OCI-LY3 (cell line): ENCODE results near the gene SCUBE1.

ENCODE experiments used
- H2AFZ ChIP-seq: fragments of 200-600, 300-600 bp; shearing (Covaris generic); 2 replicates; pipeline ENCODE4 v1.6.0; 2014; ENCODE audit warnings: antibody characterized with exemption, low read depth, low read length
- H3K27ac ChIP-seq: fragments of 200-600, 300-600 bp; sonication (generic); 2 replicates; pipeline ENCODE4 v1.5.1; 2014; ENCODE audit warnings: mild to moderate bottlenecking, low read length, moderate library complexity, mixed read lengths
- H3K27me3 ChIP-seq: fragments of 200-600, 300-600 bp; sonication (generic); 2 replicates; pipeline ENCODE4 v1.6.1; 2014; ENCODE audit warnings: low read depth, low read length, mixed read lengths
- H3K36me3 ChIP-seq: fragments of 200-600, 300-600 bp; sonication (generic); replicated peaks from 2 replicates; pipeline ENCODE3; 2014; ENCODE audit warnings: low read depth, low read length, mixed read lengths
- H3K4me1 ChIP-seq: fragments of 300-600, 200-600 bp; sonication (generic); 2 replicates; pipeline ENCODE4 v1.6.1; 2014; ENCODE audit warnings: low read length, mixed read lengths
- H3K4me2 ChIP-seq: fragments of 200-600, 300-600 bp; sonication (generic); 2 replicates; pipeline ENCODE4 v1.6.1; 2014; ENCODE audit warnings: low read length, mixed read lengths
- H3K4me3 ChIP-seq: fragments of 300-600, 200-600 bp; sonication (generic); 2 replicates; pipeline ENCODE4 v1.5.1; 2014; ENCODE audit warnings: antibody characterized with exemption, mild to moderate bottlenecking, low read length, moderate library complexity
- H3K79me2 ChIP-seq: fragments of 300-600, 200-600 bp; shearing (Covaris generic); 2 replicates; pipeline ENCODE4 v1.6.1; 2014; ENCODE audit warnings: mild to moderate bottlenecking, low read length, mixed read lengths
- H3K9ac ChIP-seq: fragments of 300-600, 200-600 bp; shearing (Covaris generic); 2 replicates; pipeline ENCODE4 v1.6.0; 2014; ENCODE audit warnings: mild to moderate bottlenecking, low read length, moderate library complexity
- H3K9me3 ChIP-seq: fragments of 200-600, 300-600 bp; shearing (Covaris generic); 2 replicates; pipeline ENCODE4 v1.6.1; 2014; ENCODE audit warnings: low read length, mixed read lengths; ENCODE audit not compliant: insufficient read depth
- H4K20me1 ChIP-seq: fragments of 200-600, 300-600 bp; sonication (generic); 2 replicates; pipeline ENCODE4 v1.6.1; 2016; ENCODE audit warnings: low read length, mixed read lengths; ENCODE audit not compliant: insufficient read depth
- CTCF ChIP-seq: fragments of 200-600, 300-600 bp; sonication (generic); IDR thresholded peaks from 2 replicates; pipeline ENCODE4 v1.5.1; 2014; ENCODE audit warnings: antibody characterized with exemption, low read length, low read depth
- EZH2phosphoT487 ChIP-seq: fragments of 200-600 bp; shearing (Covaris generic); IDR thresholded peaks from 2 replicates; pipeline ENCODE4 v1.6.1; 2018; ENCODE audit warnings: antibody characterized with exemption, mixed run types, low read depth

Gene SCUBE1

GRCh38 chr22:43234264-43234988 is 108.7 kb downstream of the SCUBE1 start:
- H3K36me3 ChIP-seq: no peaks in the 10 kb centered on the region
- H3K79me2 ChIP-seq: no peaks in the 10 kb centered on the region
- no peaks in the 10 kb centered on the region for H3K4me1 ChIP-seq
- H3K27me3 ChIP-seq: peaks cover 18% of the 10 kb centered on the region
- no peaks in the 10 kb centered on the region for H3K9me3 ChIP-seq
- no peak for TF ChIP-seq EZH2phosphoT487
- no peak overlapping the region for H2AFZ ChIP-seq
- H3K9ac ChIP-seq: no peak overlapping the region
- H4K20me1 ChIP-seq: no peaks in the 10 kb centered on the region
- no peak overlapping the region for H3K4me3 ChIP-seq
- no peak overlapping the region for H3K4me2 ChIP-seq
- H3K27ac ChIP-seq: no peak overlapping the region

- no peaks in the 10 kb centered on the region for H3K4me1 ChIP-seq
- H3K4me3 ChIP-seq: no peak overlapping the region
Observed at GRCh38 chr22:43233529-43233928, 109.6 kb downstream of the SCUBE1 start.

GRCh38 chr22:43232445-43232844 is 110.7 kb downstream of the SCUBE1 start:
- no peak overlapping the region for H3K27ac ChIP-seq
- H3K4me1 ChIP-seq: no peaks in the 10 kb centered on the region
- H3K27me3 ChIP-seq: peaks cover 15% of the 10 kb centered on the region
- H3K4me2 ChIP-seq: no peak overlapping the region
- H3K9me3 ChIP-seq: no peaks in the 10 kb centered on the region
- H4K20me1 ChIP-seq: no peaks in the 10 kb centered on the region
- no peaks in the 10 kb centered on the region for H3K36me3 ChIP-seq
- H3K4me3 ChIP-seq: no peak overlapping the region
- no peaks in the 10 kb centered on the region for H3K79me2 ChIP-seq
- H2AFZ ChIP-seq: no peak overlapping the region
- H3K9ac ChIP-seq: no peak overlapping the region
- no peak for TF ChIP-seq CTCF
- no peak for TF ChIP-seq EZH2phosphoT487

More at GRCh38 chr22:43233529-43233928, 109.6 kb downstream of the SCUBE1 start:
- no peaks in the 10 kb centered on the region for H4K20me1 ChIP-seq
- H3K79me2 ChIP-seq: no peaks in the 10 kb centered on the region
- H2AFZ ChIP-seq: no peak overlapping the region
- no peak overlapping the region for H3K27ac ChIP-seq
- H3K4me2 ChIP-seq: no peak overlapping the region
- H3K27me3 ChIP-seq: peaks cover 18% of the 10 kb centered on the region
- H3K9me3 ChIP-seq: no peaks in the 10 kb centered on the region
- TF ChIP-seq CTCF (no peak), EZH2phosphoT487 (no peak)
- no peaks in the 10 kb centered on the region for H3K36me3 ChIP-seq
- H3K9ac ChIP-seq: no peak overlapping the region

- H3K4me3 ChIP-seq: no peak overlapping the region
- no peaks in the 10 kb centered on the region for H3K9me3 ChIP-seq
- H3K9ac ChIP-seq: no peak overlapping the region
- no peak overlapping the region for H2AFZ ChIP-seq
- no peak overlapping the region for H3K27ac ChIP-seq
- H3K27me3 ChIP-seq: peaks cover 15% of the 10 kb centered on the region
- H3K4me2 ChIP-seq: no peak overlapping the region
- TF ChIP-seq EZH2phosphoT487: no peak
- no peak for TF ChIP-seq CTCF
- H4K20me1 ChIP-seq: no peaks in the 10 kb centered on the region
- H3K36me3 ChIP-seq: no peaks in the 10 kb centered on the region
- no peaks in the 10 kb centered on the region for H3K79me2 ChIP-seq
- H3K4me1 ChIP-seq: no peaks in the 10 kb centered on the region
Observed at GRCh38 chr22:43231724-43232034, 111.5 kb downstream of the SCUBE1 start.
